PFSK-1 (cell line): ENCODE measurements around the gene LRRC23.

Experiments used
- FOXP2 ChIP-seq: optimal IDR thresholded peaks from 2 replicates; pipeline ENCODE3; 2011; ENCODE audit warnings: borderline replicate concordance, control low read depth, inconsistent platforms; ENCODE audit not compliant: insufficient read depth; ENCODE audit errors: extremely low read length, extremely low read depth
- POLR2AphosphoS5 ChIP-seq: IDR thresholded peaks from 2 replicates; pipeline ENCODE4 v1.6.1; 2012; ENCODE audit warnings: low read depth, mild to moderate bottlenecking, control low read depth, low read length, moderate library complexity
- SIN3A ChIP-seq: IDR thresholded peaks from 2 replicates; pipeline ENCODE4 v1.6.1; 2012; ENCODE audit warnings: mild to moderate bottlenecking, low read length, moderate library complexity, borderline replicate concordance; ENCODE audit not compliant: insufficient read depth
- TAF1 ChIP-seq: IDR thresholded peaks from 2 replicates; pipeline ENCODE4 v1.6.1; 2012; ENCODE audit warnings: low read length, control low read depth, borderline replicate concordance; ENCODE audit not compliant: insufficient read depth
- TF ChIP-seq, protein P1 (sequence below), 2 experiments: IDR thresholded peaks; 2 replicates each; pipeline versions ENCODE4 v1.6.1 to v1.8.0; 2011 to 2012; ENCODE audit warnings: low read depth in 2 of 2, low read length in 2 of 2, control low read depth in 1 of 2, inconsistent platforms in 1 of 2, mild to moderate bottlenecking in 1 of 2, moderate library complexity in 1 of 2; ENCODE audit not compliant: insufficient read depth in 1 of 2

LRRC23 gene

DNA sequence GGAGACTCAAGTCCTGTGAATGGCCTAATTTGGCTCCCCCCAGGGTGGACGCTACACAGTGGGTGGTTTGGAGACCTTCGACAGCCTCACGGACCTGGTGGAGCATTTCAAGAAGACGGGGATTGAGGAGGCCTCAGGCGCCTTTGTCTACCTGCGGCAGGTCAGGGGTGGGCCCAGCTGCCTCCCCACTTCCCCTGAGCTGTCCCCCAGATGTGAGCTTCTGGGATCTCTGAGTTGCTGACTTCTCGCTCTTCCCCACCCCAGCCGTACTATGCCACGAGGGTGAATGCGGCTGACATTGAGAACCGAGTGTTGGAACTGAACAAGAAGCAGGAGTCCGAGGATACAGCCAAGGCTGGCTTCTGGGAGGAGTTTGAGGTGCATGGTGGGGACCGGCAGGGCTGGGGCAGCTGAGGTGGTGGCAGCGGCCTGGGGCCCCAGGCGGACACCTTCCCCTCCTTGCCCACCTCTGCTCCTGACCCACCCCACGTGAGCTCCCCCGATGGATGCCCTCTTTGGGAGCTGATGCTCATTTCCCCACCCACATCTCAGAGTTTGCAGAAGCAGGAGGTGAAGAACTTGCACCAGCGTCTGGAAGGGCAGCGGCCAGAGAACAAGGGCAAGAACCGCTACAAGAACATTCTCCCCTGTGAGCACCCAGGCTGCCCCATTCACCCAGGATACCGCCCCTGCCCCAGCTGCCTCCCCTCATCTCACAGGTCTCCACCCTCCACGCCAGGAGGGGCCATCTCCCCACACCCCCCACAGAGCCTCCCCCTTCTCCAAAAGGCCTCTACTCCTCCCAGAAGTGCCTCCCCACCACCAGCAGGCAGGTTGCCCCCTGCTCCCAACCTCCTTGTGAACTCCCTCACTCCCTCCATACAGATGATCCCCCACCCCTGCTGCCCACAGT, 50.7 kb downstream of the LRRC23 start:
- TF ChIP-seq FOXP2 = no peak
- TF ChIP-seq, protein P1, sequence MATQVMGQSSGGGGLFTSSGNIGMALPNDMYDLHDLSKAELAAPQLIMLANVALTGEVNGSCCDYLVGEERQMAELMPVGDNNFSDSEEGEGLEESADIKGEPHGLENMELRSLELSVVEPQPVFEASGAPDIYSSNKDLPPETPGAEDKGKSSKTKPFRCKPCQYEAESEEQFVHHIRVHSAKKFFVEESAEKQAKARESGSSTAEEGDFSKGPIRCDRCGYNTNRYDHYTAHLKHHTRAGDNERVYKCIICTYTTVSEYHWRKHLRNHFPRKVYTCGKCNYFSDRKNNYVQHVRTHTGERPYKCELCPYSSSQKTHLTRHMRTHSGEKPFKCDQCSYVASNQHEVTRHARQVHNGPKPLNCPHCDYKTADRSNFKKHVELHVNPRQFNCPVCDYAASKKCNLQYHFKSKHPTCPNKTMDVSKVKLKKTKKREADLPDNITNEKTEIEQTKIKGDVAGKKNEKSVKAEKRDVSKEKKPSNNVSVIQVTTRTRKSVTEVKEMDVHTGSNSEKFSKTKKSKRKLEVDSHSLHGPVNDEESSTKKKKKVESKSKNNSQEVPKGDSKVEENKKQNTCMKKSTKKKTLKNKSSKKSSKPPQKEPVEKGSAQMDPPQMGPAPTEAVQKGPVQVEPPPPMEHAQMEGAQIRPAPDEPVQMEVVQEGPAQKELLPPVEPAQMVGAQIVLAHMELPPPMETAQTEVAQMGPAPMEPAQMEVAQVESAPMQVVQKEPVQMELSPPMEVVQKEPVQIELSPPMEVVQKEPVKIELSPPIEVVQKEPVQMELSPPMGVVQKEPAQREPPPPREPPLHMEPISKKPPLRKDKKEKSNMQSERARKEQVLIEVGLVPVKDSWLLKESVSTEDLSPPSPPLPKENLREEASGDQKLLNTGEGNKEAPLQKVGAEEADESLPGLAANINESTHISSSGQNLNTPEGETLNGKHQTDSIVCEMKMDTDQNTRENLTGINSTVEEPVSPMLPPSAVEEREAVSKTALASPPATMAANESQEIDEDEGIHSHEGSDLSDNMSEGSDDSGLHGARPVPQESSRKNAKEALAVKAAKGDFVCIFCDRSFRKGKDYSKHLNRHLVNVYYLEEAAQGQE (IDR thresholded peaks at IDR 0.05; ENCODE audit: insufficient read depth in 1 of 2, low read depth in 2 of 2, low read length in 2 of 2) = no peak
- no peak for TF ChIP-seq TAF1
- no peak for TF ChIP-seq POLR2AphosphoS5

DNA sequence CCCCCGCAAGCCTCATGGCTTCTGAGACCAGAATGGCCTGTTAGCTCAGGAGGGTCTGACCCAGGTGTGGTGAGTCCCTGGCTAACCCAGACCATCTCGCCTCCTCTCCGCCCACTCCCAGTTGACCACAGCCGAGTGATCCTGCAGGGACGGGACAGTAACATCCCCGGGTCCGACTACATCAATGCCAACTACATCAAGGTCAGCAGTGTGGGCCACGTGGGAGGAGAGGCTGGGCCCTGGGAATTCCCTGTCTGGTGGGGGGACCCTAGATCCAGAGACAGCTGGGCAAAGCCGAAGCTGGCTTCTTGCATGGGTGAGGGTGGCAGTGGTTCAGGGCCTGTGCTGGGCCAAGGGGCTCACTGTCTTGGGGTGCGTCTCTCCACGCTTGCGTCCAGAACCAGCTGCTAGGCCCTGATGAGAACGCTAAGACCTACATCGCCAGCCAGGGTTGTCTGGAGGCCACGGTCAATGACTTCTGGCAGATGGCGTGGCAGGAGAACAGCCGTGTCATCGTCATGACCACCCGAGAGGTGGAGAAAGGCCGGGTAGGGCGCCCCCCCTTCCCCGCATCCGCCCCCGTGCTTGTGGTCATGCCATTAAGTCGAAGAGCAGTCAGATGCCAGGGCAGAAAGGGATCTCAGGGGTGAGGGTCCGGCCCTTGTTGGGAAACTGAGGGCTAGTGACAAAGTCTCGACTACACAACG, 51.6 kb downstream of the LRRC23 start:
- no peak for TF ChIP-seq TAF1
- TF ChIP-seq SIN3A = no peak
- TF ChIP-seq, protein P1 (IDR thresholded peaks at IDR 0.05; ENCODE audit: insufficient read depth in 1 of 2, low read depth in 2 of 2, low read length in 2 of 2) = no peak
- TF ChIP-seq POLR2AphosphoS5 = no peak
- no peak for TF ChIP-seq FOXP2

DNA sequence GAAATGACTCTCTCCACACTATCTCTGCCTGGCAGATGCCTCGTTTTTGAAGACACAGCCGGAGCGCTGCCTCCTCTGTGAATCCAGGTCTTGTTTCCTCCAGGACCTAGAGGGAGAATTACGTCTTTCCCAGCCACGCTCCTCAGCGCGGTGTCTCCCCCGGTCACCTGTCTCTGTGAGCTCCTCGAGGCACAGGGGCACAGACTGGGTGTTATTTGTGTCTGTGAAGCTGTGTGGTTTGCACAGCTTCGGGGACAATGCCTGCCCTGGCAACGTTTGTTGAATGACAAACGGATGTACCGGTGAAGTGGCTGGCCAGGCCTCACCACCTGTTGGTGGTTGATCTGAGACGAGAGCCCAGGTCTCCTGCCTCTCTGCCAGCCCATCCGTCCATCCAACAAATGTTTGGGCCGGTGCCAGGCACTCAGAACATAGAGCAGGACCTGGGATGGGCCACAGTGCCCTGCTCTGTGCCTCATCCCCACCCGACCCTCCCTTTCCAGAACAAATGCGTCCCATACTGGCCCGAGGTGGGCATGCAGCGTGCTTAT, 52.6 kb downstream of the LRRC23 start:
- no peak for TF ChIP-seq TAF1

DNA sequence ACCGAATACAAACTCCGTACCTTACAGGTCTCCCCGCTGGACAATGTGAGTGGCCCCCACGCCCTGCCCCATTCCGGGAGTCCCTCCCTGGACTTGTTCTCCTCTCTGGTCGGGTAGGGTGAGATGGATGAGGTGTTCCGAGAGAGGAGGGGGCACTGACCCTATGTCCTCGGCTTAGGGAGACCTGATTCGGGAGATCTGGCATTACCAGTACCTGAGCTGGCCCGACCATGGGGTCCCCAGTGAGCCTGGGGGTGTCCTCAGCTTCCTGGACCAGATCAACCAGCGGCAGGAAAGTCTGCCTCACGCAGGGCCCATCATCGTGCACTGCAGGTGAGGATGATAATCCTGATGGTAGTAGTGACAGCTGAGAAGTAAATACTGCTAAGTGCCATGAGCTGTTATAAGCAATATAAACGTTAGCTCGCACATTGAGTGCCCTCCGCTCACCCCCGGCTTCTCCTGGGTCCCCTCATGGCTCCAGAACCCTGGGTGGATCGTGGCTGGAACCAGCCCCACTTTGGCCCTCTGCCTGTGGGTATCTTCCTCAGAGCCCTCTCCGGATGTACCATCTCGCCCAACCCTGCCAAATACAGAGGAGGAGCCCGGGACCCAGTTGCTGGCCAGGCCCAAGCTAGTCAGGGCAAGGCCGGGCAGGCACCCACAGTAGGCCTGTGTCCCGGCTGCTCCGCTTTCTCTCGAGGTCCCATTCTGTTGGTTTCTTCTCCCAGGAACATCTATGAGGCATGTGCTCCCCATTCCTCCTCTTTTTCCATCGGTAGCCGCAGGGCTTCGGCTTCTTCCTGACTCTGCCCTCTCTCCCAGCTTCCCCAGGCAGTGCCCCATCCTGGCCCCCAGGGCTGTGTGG, 53.4 kb downstream of the LRRC23 start:
- no peak for TF ChIP-seq POLR2AphosphoS5
- no peak for TF ChIP-seq SIN3A

DNA sequence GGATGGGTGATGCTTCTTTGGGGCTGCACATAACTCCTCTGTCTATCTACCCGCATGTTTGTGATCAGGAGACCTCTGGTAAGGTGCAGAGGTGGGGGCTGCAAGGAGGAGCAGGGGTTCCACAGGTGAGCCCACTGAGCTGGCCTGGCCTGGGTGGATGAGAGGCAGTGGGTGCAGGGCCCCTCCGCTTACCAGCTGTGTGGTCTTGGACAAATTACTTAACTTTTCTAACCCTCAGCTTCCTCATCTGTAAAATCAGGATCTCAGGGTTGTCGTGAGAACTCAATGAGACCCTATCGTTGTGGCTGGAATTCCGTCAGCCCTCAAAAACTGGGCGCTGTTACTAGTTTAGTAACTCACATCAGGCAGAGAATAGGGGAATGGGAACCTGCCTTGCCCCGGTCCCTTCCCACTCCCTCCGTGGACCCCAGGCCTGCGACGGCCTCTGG, 54.0 kb downstream of the LRRC23 start:
- TF ChIP-seq POLR2AphosphoS5 (no peak), FOXP2 (no peak), TAF1 (no peak), SIN3A (no peak)
- TF ChIP-seq, protein P1 (IDR thresholded peaks at IDR 0.05; ENCODE audit: insufficient read depth in 1 of 2, low read depth in 2 of 2, low read length in 2 of 2) = no peak
